HG02973 (cell line): ENCODE data around the gene SRSF10.
A peak's percentile ranks its signal among the peaks of the same experiment; 100 is the strongest.
"Not testable (repeated sequence)": the region's sequence is repeated elsewhere in the genome, so short reads cannot be mapped to it uniquely, and the experiment has no call there.

Source experiments
- ATAC-seq: cut with Tn5 transposase; IDR thresholded peaks from one replicate; pipeline ENCODE4 v1.9.1; 2021; ENCODE audit warnings: moderate library complexity; ENCODE audit not compliant: unreplicated experiment

Gene SRSF10

GRCh38 chr1:23979881-23980727 is at the start of gene SRSF10:
Gene SRSF10, minus strand, starts transcription at chr1:23980327. Its CDS starts 72 bp downstream, at chr1:23980255.
- ATAC-seq = peak; percentile 86

DNA sequence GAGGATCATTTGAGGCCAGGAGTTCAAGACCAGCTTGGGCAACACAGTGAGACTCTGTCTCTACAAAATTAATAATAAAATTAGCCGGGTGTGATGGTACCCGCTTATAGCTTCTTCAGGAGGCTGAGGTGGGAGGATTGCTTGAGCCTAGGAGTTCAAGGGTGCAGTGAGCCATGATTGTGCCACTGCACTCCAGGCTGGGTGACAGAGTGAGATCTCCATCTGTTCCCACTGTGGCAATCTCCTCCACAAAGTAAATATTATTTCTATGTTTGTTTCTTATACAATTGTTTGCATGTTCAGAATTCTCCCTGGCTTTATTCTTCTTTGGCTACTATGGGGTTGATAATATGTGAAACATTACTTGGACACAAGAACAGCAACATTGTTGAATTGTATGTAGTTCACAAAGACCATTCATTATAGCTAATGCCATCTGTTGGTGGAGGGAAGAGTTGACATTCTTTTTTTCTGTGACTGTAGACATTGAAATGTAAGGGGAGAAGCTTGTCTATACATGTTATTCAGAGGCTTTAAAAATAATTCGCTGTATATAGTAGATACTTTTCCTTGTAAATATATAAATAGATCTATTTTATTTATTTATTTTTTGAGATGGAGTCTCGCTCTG is 47.8 kb upstream of the SRSF10 start:
- no peak for ATAC-seq

DNA sequence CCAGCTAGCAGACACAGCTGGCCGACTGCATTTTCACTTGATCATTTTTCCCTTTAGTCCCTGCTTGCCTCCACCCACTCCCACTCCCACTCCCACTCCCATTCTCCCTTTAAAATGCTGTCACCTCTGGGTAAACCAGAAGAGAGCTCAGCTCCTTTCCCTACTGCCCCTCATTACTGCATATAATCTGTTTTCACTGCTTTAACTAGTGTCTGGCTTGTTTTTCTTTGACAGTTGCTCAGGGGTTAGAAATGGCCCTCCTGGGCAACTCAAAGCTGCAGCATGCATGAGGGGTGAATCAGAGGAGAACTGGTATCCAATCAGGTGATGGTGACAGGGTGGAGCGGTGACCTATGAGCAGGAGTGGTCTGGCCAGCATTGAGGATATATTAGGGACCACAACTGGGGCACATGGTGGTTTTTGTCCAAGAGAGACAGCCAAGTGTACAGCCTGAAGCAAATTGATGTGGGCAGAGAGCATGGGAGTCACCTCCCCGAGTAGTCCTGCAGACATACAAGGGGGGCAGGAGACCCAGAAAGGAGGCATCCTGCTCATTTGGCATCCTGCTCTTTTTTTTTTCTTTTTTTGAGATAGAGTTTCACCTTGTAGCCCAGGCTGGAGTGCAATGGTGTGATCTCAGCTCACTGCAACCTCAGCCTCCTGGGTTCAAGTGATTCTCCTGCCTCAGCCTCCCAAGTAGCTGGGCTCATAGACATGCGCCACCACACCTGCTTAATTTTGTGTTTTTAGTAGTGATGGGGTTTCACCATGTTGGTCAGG is 42.6 kb upstream of the SRSF10 start:
- ATAC-seq = no peak

DNA sequence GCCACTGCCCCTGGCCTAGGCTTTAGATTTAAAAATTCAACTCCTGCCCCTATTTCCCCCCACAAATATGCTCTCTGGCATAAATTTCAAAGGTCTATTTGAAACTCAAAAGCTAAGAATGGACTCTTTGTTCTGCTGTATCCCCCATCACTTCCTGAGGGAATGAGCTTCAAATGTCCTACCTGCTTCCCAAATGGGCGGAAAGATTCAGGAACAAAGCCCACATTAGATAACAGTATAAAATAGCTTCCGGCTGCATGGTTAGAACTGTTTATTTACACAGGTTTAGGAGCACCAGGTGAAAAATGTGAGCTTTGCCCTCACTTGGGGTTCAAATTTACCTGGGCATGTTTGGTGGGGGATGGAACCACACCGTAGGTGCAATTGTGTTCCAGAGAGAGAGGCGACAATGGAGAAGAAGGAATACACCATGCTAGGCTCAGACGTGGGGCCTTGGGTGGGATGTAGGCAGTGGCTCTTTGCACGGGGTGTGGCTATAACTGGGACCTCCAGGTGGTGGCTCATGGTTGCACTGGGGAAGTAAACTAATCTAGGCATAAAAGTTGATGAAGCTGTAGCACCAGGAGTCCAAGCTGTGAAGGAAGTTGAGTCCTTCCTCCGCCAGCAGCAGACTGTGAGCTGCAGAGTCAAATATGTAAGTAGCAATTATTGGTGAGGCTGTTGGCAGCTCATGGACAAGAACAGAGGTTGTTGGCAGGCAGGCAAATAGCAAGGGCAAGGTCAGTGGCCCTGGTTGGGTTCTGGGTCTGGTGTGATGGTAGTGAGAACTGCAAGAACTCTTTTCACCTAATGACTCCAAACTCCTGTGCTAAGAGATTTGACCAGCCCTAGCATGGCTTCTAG is 41.5 kb upstream of the SRSF10 start:
- no peak for ATAC-seq

- ATAC-seq = no peak
Measured at GRCh38 chr1:24020470-24020869, 40.3 kb upstream of the SRSF10 start.

GRCh38 chr1:24020025-24020424 is 39.9 kb upstream of the SRSF10 start:
- no peak for ATAC-seq

- no peak for ATAC-seq
Measured at GRCh38 chr1:24018611-24019580, 38.8 kb upstream of the SRSF10 start.

- ATAC-seq = no peak
Measured at GRCh38 chr1:24015221-24016210, 35.4 kb upstream of the SRSF10 start.

- ATAC-seq = not testable (repeated sequence)
Measured at GRCh38 chr1:24012878-24013277, 32.8 kb upstream of the SRSF10 start.

- ATAC-seq = no peak
Measured at GRCh38 chr1:24010650-24011049, 30.5 kb upstream of the SRSF10 start.

DNA sequence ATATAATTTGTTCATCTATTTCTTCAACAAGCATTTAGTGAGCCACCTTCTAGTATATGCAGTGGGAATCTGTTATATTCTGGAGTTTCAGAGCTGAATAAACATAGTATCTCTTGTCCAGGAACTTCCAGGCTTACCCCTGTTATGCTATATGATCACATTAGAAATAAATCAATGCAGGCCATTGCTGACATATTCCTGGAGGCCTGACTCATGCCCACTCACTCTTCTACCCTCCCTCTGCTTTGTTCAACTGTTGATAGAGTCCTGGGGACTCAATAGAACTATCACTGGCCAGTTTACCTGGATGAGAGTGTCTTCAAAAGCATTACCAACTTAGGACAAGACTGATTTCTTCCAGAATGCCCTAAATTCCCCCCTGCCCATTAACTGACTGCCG is 29.3 kb upstream of the SRSF10 start:
- ATAC-seq = no peak

DNA sequence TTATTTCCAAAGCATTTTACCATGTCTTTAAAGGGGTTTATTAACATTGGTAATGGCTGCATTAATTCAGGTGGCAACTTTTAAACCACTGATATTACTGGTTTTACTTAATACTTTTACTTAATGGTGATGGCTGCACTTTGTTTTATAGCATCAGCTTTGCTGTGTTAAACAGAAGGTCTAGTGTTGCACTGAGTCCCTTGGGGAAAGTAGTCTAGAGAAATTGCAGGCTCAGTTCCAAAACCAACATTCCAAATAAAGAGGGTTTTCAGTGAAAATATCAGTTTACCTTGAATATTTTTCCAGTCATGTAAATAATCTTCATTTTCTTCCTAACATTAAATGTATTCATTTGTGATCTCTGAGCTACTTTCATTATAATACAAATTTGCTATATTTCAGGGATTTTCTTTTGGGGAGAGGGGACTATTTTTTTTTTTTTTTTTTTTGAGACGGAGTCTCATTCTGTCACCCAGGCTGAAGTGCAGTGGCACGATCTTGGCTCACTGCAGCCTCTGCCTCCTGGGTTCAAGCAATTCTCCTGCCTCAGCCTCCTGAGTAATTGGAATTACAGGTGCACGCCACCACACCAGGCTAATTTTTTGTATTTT is 28.6 kb upstream of the SRSF10 start:
- ATAC-seq = not testable (repeated sequence)

- no peak for ATAC-seq
Measured at GRCh38 chr1:24007079-24007478, 27.0 kb upstream of the SRSF10 start.

DNA sequence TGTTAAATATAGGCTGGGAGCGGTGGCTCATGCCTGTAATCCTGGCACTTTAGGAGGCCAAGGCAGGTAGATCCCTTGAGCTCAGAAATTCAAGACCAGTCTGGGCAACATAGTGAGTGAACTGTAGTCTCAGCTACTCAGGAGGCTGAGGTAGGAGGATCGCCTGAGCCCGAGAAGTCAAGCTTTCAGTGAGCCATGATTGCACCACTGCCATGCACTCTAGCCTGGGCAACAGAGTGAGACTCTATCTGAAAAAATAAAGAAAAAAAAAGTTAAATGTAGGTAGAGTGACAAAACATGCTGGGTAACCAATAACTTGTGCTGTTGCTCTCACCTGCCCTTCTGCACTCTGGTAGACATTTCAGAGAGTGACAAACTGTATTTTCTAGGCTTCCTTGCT is 25.0 kb upstream of the SRSF10 start:
- no peak for ATAC-seq

DNA sequence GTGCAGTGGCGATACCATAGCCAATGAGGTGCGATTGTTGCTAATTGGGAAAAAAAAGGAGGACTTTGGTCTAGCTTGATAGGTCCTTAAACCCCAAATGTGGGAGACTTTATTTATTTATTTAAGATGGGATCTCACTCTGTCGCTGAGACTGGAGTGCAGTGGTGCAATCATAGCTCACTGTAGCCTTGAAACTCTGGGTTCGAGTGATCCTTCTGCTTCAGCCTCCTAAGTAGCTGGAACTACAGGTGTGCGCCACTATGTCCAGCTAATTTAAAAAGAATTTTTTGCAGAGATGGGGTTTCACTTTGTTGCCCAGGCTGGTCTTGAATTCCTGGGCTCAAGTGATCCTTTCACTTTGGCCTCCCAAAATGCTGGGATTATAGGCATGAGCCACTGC is 24.0 kb upstream of the SRSF10 start:
- no peak for ATAC-seq

GRCh38 chr1:24003331-24003972 is 23.3 kb upstream of the SRSF10 start:
- ATAC-seq = no peak

DNA sequence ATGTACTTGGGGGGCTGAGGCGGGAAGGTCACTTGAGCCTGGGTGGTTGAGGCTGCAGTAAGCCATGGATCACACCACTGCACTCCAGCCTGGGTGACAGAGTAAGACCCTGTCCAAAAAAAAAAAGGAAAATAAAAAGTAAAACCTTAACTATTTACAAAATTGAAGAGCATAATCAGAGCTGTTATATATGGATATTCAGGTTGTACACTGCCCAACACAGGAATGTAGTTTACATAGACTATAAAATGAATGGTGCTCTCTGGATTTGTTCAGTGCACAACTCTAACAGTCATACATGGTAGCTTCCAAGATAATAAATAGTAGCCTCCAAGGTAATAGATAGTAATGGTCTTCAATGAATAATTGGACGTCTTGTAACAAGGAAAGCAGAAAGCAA is 22.6 kb upstream of the SRSF10 start:
- no peak for ATAC-seq
